K562 (cell line): ENCODE measurements around the gene DLGAP1. TPM values are rescaled to one million over a fixed set of nuclear protein-coding genes. Genes with fewer than 3 reads are reported as not detected.

ENCODE experiments used
- CCAR2 ChIP-seq: fragments of 200-400 bp; formaldehyde crosslinking; IDR thresholded peaks from 2 replicates; pipeline ENCODE4 v1.6.1; 2017; ENCODE audit warnings: mild to moderate bottlenecking, low read depth, low read length
- CHCHD3 ChIP-seq: fragments of 250-450 bp; sonication (Bioruptor Pico); IDR thresholded peaks from 2 replicates; pipeline ENCODE4 v2.1.2; 2022; ENCODE audit warnings: mild to moderate bottlenecking
- FOXM1 ChIP-seq, 2 experiments: fragments of 450-650 bp in 1 of 2; sonication (generic) in 1 of 2; formaldehyde crosslinking in 1 of 2; IDR thresholded peaks; 2 replicates each; pipeline versions ENCODE4 v1.6.1 to v1.9.0; 2017 to 2022; ENCODE audit warnings: low read depth in 2 of 2, mild to moderate bottlenecking in 2 of 2, missing genetic modification reagents in 1 of 2, moderate library complexity in 1 of 2
- GTF2A2 ChIP-seq: IDR thresholded peaks from 2 replicates; pipeline ENCODE4 v1.6.1; 2016; ENCODE audit warnings: mild to moderate bottlenecking, missing genetic modification characterization, missing compliant biosample characterization
- HDAC8 ChIP-seq: fragments of 450-650 bp; IDR thresholded peaks from 2 replicates; pipeline ENCODE4 v1.6.1; 2016; ENCODE audit warnings: mild to moderate bottlenecking, missing genetic modification characterization, moderate library complexity, missing compliant biosample characterization
- RBBP5 ChIP-seq: fragments of 200-600 bp; sonication (generic); IDR thresholded peaks from 2 replicates; pipeline ENCODE4 v1.6.1; 2012; ENCODE audit warnings: borderline replicate concordance, mild to moderate bottlenecking, low read length, control low read depth, inconsistent platforms; ENCODE audit not compliant: insufficient read depth, poor library complexity, severe bottlenecking
- SP2 ChIP-seq: IDR thresholded peaks from 2 replicates; pipeline ENCODE4 v1.6.1; 2011; ENCODE audit warnings: mild to moderate bottlenecking, low read depth, low read length, moderate library complexity; ENCODE audit not compliant: poor library complexity, severe bottlenecking; ENCODE audit errors: extremely low read depth
- ZFP36 ChIP-seq: fragments of 150-350 bp; IDR thresholded peaks from 2 replicates; pipeline ENCODE4 v1.6.1; 2018; ENCODE audit warnings: low read length, low read depth; ENCODE audit not compliant: partially characterized antibody
- polyA plus RNA-seq, 8 experiments: library from polyadenylated mRNA; depleted of rRNA in 4 of 8; stranded (reverse) in 5 of 8; unstranded in 3 of 8; fragments of >200 nt; fragmentation: Nextera tagmentation in 2 of 8; fragmentation: Illumina TruSeq in 1 of 8; extraction: Ambion mirVana in 2 of 8; extraction: Trizol in 1 of 8; gene quantifications; 2 replicates each; pipeline versions ENCODE4 v1.2.1 to v1.2.3, GENCODE V29; 2011 to 2014; ENCODE audit warnings: inconsistent platforms in 1 of 8, missing spikeins in 1 of 8
- total RNA-seq, 7 experiments: library from RNA; depleted of rRNA in 6 of 7; stranded (reverse); fragments of >200 nt in 6 of 7; fragmentation: Illumina TruSeq in 2 of 7; extraction: Trizol in 2 of 7; gene quantifications; 2 replicates each; pipeline versions ENCODE4 v1.2.1 to v1.2.3, GENCODE V29; 2011 to 2021; ENCODE audit warnings: low replicate concordance in 1 of 7
- TF ChIP-seq, protein P1 (sequence below): fragments of 250-450 bp; sonication (Bioruptor Pico); IDR thresholded peaks from 2 replicates; pipeline ENCODE4 v1.4.0; 2020
- TF ChIP-seq, protein P2 (sequence below): fragments of 250-450 bp; sonication (Bioruptor Pico); IDR thresholded peaks from 2 replicates; pipeline ENCODE4 v1.4.0; 2020; ENCODE audit warnings: mild to moderate bottlenecking, moderate library complexity

Gene DLGAP1
- total and polyA plus RNA-seq, 9 of the 15 experiments (the other 6 are each of a cell fraction or from before 2014, with no cell fraction given) = 0.04 to 0.22 (median 0.08) TPM

DNA sequence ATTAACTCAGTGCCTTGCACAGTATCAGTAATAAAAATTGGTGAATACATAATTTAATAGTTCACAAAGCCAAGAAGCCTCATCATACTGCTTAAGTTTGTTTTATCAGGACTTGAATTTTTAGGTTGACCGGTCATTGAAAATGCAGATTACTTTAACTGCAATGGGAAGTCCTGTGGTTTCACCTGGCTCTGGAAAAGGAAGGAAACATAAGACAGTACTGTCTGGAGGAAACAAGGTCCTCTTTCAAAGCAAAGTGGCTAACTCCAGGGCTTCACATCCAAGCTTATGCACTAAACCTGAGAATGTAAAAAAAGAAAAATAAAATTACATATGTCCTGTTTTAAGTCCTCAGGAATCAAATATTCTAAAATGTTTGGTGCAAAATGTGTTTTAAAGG, 119.7 kb downstream of the DLGAP1 start (continued):
- TF ChIP-seq RBBP5 = no peak
- TF ChIP-seq, protein P1, sequence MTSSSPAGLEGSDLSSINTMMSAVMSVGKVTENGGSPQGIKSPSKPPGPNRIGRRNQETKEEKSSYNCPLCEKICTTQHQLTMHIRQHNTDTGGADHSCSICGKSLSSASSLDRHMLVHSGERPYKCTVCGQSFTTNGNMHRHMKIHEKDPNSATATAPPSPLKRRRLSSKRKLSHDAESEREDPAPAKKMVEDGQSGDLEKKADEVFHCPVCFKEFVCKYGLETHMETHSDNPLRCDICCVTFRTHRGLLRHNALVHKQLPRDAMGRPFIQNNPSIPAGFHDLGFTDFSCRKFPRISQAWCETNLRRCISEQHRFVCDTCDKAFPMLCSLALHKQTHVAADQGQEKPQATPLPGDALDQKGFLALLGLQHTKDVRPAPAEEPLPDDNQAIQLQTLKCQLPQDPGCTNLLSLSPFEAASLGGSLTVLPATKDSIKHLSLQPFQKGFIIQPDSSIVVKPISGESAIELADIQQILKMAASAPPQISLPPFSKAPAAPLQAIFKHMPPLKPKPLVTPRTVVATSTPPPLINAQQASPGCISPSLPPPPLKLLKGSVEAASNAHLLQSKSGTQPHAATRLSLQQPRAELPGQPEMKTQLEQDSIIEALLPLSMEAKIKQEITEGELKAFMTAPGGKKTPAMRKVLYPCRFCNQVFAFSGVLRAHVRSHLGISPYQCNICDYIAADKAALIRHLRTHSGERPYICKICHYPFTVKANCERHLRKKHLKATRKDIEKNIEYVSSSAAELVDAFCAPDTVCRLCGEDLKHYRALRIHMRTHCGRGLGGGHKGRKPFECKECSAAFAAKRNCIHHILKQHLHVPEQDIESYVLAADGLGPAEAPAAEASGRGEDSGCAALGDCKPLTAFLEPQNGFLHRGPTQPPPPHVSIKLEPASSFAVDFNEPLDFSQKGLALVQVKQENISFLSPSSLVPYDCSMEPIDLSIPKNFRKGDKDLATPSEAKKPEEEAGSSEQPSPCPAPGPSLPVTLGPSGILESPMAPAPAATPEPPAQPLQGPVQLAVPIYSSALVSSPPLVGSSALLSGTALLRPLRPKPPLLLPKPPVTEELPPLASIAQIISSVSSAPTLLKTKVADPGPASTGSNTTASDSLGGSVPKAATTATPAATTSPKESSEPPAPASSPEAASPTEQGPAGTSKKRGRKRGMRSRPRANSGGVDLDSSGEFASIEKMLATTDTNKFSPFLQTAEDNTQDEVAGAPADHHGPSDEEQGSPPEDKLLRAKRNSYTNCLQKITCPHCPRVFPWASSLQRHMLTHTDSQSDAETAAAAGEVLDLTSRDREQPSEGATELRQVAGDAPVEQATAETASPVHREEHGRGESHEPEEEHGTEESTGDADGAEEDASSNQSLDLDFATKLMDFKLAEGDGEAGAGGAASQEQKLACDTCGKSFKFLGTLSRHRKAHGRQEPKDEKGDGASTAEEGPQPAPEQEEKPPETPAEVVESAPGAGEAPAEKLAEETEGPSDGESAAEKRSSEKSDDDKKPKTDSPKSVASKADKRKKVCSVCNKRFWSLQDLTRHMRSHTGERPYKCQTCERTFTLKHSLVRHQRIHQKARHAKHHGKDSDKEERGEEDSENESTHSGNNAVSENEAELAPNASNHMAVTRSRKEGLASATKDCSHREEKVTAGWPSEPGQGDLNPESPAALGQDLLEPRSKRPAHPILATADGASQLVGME (CRISPR knock-in tag) = no peak
- TF ChIP-seq HDAC8 = no peak
- TF ChIP-seq SP2 = no peak
- TF ChIP-seq CHCHD3 (CRISPR knock-in tag) = no peak
- TF ChIP-seq CCAR2 = no peak
- no peak for TF ChIP-seq ZFP36
- TF ChIP-seq, protein P2, sequence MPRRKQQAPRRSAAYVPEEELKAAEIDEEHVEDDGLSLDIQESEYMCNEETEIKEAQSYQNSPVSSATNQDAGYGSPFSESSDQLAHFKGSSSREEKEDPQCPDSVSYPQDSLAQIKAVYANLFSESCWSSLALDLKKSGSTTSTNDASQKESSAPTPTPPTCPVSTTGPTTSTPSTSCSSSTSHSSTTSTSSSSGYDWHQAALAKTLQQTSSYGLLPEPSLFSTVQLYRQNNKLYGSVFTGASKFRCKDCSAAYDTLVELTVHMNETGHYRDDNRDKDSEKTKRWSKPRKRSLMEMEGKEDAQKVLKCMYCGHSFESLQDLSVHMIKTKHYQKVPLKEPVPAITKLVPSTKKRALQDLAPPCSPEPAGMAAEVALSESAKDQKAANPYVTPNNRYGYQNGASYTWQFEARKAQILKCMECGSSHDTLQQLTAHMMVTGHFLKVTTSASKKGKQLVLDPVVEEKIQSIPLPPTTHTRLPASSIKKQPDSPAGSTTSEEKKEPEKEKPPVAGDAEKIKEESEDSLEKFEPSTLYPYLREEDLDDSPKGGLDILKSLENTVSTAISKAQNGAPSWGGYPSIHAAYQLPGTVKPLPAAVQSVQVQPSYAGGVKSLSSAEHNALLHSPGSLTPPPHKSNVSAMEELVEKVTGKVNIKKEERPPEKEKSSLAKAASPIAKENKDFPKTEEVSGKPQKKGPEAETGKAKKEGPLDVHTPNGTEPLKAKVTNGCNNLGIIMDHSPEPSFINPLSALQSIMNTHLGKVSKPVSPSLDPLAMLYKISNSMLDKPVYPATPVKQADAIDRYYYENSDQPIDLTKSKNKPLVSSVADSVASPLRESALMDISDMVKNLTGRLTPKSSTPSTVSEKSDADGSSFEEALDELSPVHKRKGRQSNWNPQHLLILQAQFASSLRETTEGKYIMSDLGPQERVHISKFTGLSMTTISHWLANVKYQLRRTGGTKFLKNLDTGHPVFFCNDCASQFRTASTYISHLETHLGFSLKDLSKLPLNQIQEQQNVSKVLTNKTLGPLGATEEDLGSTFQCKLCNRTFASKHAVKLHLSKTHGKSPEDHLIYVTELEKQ = no peak
- no peak for TF ChIP-seq GTF2A2
- TF ChIP-seq FOXM1 (IDR thresholded peaks at IDR 0.05; ENCODE audit: low read depth) = no peak
- TF ChIP-seq FOXM1 (CRISPR knock-in tag; IDR thresholded peaks at IDR 0.05; ENCODE audit: low read depth) = no peak
- TF ChIP-seq, all 486 proteins: peak for 0
